GM19193 (cell line): Measurements from ENCODE around the gene SKAP1.

Experiments used
- POLR2A ChIP-seq: IDR thresholded peaks from 4 replicates; pipeline ENCODE4 v1.6.1; 2011; ENCODE audit not compliant: insufficient read depth, insufficient read length; ENCODE audit errors: extremely low read depth

Gene SKAP1

DNA sequence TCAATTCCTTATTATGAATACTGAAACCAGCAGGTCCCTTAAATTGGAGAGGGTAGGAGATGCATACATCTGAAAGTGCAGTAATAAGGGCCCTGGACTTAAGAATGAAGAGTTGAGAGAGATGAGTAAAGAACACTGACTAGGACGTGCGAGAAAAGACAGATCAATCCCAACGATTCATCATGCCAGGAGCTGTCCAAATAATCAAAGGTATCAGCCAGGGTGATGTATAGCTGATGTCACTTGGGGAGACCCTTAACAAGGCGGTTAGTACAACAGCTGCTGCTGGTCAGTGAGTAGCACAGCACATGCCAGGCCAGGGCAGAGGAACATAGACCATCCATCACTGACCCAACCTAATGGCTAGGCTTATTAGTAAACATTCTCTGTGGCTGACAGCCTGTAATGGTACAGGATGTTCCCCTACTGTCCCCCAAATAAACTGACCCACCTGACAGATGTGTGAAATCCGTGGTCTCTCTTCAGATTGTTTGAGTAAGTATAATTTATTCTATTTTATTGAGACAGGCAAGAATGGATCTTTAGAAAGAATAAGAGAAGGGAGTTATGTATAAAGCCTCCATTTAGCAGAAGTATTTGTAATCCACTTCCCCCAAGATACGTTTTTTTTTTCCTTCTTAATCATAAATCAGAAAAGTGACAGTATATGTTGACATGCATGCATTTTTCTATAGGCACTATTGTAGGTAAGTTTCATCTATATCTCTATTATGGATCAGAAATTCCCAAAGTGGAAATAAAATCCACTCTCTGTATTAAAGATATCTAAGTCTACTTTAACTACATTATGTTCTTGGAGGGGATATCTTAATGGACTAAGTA lies 204.1 kb downstream of the SKAP1 start:
- TF ChIP-seq POLR2A = no peak

DNA sequence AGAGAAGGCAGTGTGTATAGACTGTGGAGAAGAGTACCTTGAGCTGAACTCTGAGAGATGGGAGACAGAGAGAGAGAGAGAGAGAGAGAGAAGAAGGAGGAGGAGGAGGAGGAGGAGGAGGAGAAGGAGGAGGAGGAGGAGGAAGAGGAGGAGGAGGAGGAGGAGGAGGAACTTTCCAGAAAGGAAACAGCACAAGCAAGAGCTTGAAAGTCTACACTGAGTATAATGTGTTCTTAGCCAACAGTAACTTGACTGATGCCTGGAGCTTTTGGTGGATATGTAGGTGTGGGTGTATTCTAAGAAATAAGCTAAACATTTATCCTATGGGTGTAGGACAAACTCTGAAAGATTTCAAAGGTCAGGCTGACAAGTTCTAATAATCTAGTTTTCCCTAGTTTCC lies 206.1 kb downstream of the SKAP1 start:
- no peak for TF ChIP-seq POLR2A

DNA sequence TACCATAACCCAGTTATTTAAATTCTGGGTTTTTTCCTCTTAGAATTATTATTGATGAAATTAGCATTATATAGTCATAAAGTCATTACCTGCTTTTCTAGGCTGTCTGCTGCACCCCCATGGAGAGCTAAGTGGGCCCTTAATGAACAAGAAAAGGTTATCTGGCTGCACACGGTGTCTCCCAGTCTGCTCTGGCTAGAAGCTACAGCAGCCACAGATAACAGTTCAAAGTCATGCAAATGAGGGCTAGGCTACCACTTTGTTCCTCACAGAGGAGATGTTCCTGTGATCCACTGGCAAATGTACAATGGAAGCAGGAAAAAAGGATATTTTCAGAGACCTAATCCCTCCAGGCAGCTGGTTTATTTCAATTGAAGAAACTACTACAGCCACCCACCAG lies 210.4 kb downstream of the SKAP1 start:
- no peak for TF ChIP-seq POLR2A

DNA sequence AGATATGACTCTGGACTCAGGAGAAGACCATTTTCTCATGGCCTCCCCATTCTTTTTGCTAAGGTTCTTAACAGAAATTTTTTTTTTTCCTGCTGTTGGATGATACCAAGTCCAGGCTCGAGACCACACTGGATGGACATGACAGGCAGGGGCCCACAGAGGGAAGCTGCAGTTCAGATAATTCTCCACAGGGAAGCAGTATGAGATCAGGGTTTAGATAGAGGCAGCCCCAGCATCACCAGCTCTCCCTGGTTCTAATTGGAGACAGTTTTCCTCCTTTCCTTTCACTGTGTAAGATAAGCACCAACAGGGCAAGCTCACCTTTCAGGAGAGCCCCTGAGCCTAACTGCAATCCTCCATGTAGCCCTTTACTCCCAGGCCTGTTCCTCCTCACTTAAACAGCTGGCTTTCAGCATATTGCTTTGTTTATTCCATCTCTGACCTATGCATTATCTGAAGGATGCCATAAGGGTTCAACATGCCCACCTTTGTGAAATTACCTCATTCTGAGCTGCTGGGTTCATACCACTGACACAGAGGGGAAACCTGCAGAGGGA lies 214.4 kb downstream of the SKAP1 start:
- TF ChIP-seq POLR2A = no peak

DNA sequence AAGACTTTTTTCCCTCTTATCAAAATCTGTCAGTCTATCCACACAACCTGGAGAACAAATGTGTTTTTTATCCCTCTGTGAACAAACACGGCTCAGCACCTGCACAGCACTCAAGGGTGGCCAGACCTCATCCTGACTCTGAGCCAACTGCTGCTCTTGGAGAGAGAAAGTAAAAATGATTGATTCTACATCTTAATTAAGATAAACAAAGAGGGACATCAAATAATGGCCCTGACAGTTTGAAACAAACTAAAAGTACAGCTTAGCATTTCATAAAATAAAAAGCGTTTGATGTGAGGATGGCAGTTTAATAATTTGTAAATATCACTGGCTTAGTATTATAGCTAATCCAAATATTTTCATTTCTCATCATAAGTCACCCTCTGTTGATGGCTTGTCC lies 216.2 kb downstream of the SKAP1 start:
- TF ChIP-seq POLR2A = no peak

DNA sequence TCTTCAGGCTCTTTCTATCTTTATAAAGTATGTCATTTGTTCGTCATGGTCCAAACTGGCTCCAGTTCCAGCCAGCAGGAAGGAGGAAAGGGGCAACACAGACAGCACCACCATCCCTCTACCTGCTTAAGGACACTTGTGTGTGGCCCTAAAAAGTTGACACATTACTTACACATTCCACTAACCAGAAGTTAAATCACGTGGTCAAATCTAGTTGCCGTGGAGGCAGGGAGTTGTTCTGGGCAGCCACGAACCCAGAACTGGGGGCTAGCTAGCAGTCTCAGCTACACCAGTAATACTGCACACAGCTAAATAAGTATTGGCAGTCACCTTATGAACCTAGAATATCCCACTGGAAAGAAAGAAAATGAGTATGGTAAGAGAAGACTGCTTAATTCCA lies 218.2 kb downstream of the SKAP1 start:
- no peak for TF ChIP-seq POLR2A

DNA sequence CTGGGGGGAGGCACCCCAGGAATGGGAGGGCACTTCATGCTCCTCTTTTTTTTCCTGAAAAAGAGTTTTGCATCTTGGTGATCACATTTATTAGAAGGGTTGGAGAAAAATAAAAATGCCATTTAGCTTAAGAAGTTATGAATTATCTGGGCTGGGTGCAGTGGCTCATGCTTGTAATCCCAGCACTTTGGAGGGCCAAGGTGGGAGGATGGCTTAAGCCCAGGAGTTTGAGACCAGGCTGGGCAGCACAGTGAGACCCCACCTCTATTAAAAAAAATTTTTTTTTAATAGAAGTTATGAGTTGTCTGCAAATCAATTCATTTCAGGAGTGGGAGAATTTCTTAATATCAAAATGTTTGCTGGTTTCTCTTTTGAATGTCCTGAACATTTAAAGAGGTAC lies 219.0 kb downstream of the SKAP1 start:
- TF ChIP-seq POLR2A = no peak

DNA sequence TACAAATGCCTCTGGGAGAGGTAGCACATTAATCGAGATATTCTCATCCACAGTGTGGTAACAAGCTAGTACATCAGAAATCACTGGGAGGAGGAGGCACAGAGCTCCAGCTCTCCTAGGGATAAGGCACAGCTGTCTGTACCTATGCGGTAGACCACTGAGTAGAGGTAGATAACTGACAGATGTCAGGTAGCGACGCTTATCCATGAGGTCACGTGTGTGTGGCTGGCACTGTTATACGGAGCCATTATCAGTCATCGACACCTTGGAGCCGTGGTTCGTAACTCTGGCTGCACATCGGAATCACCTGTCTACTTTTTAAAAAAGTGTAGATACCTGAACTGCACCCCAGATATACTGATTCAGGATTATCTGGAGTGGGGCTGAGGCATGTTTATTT lies 220.0 kb downstream of the SKAP1 start:
- TF ChIP-seq POLR2A = no peak

DNA sequence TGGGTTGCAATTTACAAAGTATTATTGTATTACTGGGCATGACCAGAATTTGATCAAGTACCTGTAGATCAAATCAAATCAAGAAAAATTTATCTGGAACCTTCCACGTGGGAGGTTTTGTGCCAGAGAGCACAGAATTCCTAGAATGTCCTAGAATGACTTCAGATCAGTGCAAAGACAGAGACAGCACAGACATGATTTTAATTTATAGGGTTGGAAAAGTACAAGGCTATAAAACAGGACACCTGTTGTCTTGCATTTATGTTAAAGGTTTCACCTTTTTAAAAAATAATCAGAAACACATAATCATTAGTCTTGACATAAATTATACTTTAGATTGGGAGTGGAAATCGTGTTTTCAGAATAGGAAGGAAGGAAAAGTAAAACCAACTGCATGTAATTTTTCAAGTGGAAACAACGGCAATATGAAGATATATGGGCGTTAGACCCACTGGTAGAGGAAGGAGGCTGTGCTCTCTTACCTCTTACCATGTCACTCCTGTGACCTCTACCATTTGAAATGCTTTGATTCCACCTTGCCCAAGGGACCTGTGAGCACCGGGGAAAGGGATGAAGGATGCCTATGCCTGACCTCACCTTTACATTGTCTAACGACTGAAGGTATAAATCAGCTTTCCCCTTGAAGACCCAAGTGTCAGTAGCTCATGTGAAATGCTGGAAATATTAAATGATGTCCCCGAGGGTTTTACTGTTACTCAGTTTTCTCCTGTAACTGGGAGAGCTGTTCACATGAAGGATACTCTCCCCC lies 222.1 kb downstream of the SKAP1 start:
- no peak for TF ChIP-seq POLR2A

DNA sequence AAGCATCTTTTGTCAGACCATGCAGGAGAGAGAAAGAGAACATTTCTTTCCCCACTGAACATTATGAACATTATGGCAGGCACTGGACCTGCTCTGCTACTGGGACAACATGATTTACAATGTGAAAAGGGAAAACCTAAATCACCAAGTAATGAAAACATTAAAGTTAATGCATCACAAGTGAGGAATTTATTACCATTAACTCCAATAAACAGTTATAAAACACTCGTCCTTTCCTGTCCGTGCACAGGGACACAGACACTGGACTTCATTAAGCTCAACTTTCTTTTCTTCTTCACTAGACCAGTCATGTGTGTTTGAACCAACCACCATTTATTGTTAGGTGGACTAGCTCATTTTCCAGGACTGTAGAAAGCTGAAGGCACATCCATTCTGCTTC lies 227.1 kb downstream of the SKAP1 start:
- TF ChIP-seq POLR2A = no peak

DNA sequence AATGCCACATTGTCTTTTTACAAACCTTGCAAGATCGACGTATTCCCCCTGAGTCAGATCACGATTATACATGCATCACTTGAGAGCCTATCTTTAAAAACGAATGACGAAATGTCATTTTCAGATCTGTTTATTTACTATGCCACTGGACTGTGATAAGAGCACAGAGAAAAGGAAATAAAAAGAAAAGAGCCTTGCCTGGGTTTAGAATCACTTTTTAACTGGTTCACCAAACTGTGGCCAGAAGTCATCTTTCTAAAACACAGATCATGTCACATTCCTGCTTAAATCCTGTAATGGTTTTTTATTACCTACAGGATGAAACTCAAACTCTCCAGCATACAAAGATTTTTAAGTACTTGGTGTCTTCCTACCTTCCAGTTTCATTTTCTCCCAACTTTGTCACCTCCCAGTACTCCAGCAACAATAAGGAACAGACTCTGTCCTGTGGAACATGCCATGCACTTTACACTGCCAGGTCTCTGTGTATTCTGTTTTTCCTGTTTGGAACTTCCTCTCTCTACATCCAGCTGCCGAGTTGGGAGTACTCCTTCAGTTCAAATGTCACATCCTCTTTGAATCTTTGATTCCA lies 231.0 kb downstream of the SKAP1 start:
- no peak for TF ChIP-seq POLR2A

DNA sequence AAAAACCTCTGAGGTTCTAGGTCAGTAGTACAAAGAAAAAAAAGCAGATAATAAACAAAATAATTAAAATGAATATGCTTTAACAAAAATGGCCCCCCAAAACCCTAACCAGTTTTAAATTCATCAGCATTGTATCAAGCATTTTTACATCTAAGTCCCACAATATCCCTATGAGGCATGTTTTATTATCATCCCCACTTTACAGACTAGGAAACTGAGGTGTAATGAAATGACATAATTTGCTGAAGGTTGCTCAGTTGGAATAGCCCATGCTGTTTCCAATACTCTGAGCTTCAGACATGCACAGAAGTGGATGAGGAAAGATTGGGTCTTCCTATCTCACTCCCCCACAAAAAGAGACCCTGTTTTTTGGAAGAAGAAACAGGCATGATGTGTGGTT lies 234.1 kb downstream of the SKAP1 start:
- no peak for TF ChIP-seq POLR2A

DNA sequence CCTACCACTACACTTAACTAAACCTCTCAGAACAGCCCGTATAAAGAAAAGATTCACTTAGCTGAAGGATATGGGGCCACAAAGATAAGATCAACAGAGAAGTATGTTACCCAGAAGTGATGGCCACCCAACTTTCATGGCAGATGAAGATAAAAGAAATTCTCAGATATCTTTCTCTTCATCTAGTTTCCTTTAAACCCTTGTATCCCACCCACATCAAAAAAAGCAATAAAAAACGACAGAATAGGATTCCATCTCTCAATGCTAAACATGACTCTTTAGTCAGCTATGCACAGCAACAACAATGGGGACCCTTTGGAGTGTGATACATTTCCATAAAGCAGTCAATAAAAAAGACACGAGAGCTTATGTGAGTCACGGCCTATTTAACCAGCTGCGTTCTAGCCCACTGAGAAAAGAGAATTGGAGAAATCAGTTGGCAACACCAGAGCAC lies 235.9 kb downstream of the SKAP1 start:
- no peak for TF ChIP-seq POLR2A

DNA sequence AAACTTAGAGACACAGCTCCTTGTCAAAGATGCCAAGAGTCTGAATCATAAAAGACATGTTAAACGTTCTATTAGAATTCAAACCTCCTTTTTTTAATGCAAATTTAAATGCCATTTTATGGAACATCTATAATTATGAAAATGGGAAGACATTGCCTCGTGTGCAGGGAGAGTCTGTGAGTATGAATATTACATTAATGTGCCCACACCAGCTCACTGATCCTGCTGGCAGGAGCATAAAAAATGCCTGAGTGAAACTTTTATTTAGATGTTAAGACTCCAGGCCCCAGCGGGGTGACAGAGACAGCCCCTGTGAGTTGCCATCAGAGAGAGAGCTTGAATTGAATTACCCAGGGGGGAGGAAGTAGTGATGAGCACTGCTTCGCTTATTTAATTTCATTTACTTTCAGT lies 237.7 kb downstream of the SKAP1 start:
- TF ChIP-seq POLR2A = no peak

DNA sequence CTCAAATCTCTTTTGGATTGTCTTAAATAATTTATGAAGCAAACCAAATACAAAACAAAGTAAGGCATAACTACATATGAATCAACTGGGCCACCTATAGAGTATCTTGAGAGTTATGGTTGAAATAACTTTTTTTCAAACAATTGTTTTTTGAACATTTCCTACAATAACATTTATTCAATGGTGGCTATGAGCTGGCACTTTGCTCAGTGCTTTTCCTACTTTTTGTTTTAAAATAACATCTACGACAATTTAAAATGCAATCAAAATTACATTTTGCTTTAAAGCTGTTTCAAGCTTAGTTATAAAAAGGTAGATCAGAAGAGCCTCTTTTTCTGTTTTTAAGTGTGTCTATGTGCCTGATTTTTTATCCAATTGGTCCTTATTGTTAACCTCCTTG lies 238.7 kb downstream of the SKAP1 start:
- no peak for TF ChIP-seq POLR2A

DNA sequence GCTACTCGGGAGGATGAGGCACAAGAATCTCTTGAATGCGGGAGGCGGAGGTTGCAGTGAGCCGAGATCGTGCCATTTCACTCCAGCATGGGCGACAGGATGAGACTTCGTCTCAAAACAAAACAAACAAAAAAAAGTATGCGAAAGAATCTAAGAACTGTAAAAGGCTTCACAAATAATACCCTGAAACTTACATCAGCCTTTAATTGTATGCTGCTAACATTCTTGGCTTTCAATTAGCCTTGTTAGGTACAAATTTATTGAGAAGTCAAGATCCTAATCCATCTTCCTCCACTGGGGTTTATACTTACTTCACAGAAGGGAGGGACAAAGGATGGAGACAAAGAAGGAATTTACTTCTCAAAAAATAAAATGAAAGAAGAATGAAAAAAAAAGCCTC lies 239.1 kb downstream of the SKAP1 start:
- TF ChIP-seq POLR2A = no peak

DNA sequence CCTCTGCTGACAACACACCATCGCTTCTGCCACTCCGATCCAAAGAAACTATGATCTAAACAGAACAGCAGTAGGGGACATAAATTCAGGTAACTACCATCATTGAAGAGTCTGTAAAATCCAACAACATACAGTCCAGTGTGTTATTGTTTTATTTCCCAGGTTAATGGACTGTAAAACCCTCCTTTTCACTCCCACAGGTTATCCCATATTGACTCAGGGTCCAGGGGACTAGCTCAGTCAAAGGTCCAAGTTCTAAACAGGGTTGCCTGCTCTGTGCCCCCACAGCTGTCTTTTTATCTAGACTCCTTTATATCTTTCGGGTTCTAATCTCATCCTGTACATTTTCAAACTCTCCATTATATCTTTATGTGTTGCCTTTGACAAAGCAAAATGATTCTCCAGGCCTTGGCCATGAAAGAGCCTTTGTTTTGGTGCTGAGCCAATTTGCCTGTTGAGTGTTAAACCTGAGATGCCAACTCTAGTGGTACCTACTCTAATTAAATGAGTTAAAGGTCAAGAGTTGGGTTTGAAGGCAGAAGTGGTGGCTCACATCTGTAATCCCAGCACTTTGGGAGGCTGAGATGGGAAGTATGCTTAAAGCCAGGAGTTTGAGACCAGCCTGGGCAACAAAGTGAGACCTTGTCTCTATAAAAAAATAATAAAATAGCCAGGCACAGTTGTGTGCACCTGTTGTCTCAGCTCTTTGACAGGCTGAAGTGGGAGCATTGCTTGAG lies 242.0 kb downstream of the SKAP1 start:
- no peak for TF ChIP-seq POLR2A
